HG03066 (cell line): ENCODE measurements around the gene NDST4.

Source experiments
- ATAC-seq: cut with Tn5 transposase; IDR thresholded peaks from one replicate; pipeline ENCODE4 v1.9.1; 2021; ENCODE audit warnings: low read depth; ENCODE audit not compliant: unreplicated experiment

Gene NDST4

DNA sequence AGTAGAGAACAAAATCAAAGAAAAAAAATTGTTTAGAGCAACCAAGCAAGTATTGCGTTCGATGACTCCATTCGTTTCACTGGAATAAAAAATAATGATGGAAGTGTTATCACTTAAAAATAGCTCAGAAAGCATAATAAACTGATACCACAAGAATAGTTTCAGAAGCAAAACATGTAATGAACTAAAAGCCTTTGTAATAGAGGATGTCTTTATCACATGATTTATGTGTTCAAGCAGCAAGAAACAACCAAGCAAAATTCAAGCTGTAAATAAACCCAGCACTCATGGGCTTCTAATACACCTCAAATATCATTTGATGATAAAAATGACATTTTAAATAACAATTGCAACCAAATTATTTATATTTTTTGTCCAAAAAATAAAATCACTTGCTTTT is 192.2 kb downstream of the NDST4 start:
- no peak for ATAC-seq

DNA sequence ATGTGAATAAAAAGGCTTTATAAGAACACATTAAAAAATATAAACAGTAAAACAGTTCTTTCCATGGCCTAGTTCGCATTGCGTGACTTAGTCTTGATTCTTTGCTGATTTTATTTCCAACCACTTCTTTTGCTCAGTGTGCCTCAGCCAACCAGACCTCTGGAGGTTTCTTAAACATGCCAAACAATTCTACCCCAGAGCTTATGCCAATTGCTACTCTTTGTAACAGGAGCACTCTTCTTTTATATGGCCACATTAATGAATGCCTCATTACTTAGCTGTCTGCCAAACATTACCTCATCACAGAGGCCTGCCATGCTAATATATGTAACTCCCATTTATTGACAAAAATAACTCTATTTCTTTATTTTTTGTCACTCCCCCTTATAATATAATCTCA is 202.3 kb downstream of the NDST4 start:
- ATAC-seq: no peak

DNA sequence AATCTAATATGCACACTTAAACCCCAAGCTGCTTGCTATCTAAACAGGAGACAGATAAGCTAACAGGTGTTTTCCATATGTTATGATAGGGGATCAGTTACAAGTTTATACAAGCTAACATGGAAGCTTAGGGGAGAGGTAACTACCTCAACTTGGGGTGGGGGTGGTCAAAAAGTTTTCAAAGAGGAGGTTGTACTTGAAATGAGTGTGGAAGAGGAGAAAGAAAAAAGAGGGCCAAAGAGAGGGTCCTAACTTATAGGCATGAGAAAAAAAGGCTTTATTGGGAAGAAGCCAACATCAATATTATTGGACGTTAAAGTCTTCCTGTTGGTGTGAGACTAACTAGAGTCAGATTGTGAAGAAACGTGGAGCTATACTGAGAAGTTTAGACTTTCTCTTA is 205.9 kb downstream of the NDST4 start:
- no peak for ATAC-seq

DNA sequence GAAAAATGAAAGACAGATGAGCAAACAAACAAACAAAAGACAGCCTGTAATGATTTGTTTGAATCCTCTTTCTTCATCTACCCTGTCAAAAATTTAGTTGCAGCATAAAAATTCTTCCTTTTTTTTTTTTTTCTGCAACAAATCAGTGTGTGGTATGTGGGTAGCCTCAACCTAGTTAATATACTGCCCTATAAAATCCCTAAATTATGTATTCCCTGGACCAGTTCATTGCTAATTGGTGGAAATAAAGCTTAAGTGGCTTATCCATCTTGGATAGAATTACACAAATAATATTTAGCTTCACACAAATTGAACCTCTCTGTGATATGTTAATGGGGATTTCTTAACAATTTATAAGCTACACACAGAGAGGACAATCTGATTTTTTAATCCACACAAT is 208.4 kb downstream of the NDST4 start:
- ATAC-seq: no peak

DNA sequence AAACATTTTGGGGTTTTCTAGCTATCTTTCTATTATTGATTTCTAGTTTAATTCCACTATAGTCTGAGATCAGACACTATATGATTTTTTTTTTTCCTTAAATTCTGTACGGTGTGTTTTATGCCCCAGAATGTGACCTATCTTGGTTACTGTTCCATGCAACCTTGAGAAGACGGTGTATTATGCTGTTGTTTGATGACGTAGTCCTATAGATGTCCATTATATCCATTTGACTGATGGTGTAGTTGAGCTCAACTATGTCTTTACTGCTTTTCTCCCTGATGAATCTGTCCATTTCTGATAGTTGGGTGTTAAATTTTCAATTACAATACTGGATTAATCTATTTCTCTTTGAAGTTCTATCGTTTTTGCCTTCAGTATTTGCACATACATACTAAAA is 212.5 kb downstream of the NDST4 start:
- ATAC-seq: no peak

DNA sequence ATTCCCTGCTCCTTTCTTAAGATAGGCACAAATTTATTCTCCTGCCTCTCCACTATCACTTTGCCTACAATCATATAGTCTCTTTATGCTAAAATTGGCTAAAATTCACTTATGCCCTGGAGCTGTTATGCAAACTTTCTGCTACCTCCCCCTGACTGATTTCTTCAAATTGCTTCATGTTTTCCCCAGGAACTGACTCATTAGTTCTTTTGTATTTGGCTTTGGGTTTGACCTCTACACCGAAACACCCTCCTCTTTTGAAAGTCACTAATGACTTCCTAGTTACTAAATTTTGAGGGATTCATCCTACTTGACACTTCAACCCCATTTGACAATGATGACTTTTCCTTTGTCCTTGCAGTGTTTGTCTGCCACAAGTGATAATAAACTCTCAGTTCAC is 222.6 kb downstream of the NDST4 start:
- no peak for ATAC-seq

DNA sequence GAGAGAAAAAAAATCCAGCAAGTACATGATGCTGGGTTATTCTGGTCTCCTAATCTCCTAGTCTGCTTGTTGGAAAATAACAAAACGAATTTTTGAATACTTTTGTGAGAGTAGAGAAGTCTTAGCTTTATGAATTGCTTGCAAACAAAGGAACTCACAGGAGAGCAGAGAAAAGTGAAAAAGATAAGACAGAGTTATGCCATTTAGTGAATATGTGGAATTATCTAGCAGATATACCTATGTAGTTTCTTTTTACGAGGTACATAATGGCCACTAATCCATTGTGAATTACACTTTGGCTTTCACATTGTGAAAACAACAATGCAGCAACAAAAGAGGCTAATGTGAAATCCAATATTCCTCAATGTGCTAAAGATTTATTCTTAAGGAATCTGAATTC is 226.7 kb downstream of the NDST4 start:
- no peak for ATAC-seq

DNA sequence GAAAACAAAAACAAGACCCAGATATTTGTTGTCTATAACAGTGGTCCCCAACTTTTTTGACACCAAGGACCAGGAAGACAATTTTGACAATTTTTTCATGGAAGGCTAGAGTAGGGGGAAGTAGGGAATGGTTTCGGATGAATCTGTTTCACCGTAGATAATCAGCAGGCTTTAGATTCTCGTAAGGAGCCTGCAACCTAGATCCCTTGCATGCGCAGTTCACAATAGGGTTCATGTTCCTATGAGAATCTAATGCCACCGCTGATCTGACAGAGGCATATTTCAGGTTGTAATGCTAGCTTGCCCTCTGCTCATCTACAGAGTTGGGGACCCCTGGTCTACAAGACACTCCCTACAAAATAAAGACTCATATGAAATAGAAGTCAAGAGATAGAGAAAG is 229.8 kb downstream of the NDST4 start:
- ATAC-seq: no peak

DNA sequence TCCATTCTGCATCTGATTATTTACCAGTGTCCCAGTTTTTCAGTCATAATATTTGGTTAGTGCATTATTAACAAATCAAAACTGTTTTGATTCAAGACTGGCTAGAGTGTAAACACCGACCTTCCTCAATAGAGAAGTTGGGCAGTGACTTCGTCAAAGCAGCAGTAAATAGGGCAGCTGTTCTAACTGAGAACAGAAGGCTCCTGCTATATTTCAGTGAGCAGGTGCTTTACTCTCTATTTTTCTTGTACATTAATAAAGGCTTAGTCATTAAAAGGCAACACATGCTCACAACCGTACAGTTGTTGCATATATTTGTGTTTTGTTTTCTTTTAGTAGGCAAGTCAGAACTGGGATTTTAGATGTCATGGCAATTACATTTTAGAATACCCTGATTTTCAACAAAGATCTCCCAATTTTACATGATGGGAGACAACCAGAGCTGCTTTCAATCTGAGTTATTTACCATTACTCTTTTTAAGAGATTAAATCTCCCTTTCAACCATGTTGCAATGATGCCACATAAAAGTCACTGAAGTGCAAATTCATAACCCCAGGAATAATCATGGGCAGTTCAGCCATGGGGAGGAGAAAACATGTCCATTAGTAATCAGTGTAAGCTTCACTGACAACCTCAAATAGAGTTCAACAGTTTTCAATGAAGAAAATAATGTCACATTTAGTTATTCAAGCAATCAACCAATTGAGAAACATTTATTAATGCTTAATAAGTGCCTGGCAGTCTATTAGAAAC is 233.3 kb downstream of the NDST4 start:
- ATAC-seq: no peak

DNA sequence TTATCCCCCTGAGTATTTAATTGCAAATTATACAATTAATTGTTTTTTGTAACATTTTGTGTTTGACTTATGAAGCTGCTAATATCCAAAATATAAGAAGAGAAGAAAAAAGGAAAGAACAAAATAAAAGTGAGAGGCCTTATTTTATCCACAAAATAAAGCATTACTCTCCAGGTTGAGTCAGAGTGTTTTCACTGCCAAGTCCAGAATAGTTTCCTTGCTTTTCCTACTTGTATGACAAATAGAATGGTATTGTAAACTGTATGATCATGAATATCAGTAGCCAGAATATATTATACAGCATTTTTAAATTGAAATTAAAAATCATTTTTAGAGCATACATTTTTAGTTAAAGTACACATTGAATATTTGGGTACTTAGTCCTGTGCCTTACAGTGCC is 237.8 kb downstream of the NDST4 start:
- ATAC-seq: no peak

DNA sequence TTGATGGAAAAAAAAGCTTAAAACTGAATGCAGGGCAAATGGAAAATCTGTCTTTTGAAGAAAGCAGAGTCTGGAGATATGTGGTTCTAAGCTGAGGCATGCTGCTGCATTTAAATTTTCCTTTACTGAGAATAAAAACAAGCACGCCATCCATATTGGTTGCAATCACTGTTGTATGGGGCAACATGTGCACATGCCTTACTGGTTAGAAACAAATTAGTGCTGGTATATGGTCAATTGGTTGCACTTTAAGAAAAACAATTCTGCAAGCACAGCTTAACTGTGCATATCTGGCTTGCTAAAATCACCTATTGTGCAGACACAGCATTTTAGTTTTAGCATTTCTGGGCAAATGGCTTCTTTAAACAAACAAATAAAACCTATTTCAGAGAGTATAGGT is 239.1 kb downstream of the NDST4 start:
- ATAC-seq: no peak

DNA sequence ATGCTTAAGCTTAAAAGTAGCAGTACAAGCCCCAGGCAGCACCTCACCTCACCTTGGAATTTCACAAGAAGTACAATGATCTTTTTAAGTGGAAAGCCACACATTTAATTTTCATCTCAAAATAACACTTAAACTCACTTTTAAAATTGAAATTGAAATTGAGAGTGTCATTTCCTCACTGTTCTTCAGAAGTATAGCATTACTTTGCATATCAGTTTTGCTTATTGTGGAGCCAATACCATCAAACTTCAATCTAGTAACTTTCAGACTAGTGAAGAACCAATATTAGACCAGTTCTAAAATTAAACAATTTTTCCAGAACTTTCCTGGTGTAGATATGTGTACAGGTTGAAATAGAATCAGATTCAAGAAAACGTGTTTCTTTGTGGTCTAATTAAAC is 242.4 kb downstream of the NDST4 start:
- ATAC-seq: no peak

DNA sequence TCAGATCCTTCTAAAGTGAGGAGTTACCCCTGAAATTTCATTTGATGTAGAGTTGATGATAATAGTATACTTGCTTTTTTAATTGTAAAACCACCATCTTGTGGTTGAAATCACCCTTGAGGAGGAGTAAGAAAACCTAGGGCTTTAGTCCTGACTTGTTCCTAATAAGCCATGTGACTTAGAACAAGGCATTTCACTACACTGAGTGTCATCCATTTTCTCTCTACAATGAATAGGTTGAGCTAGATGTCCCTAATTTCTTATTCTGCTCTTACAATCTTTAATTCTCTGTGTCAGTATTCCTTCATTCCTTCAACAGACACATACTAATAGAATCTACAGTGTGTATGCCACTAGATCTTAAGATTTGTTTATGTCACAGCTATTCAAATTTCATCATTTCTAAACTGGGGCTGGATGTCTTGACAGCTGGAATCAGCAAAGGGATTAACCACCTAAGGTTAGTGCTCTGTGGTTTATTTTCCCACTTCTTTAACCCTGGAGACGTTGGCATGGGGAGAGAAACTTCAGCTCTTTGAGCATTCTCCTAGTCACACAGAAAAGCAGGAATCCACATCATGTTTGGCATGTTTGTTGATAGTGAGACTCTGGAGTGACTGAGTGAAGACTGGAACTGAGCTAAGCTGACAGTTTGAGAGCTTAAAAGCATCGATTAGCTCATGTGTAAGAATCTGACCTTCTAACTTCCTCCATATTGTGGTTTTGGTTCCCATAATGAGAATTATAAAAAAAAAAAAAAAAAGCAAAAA is 246.3 kb downstream of the NDST4 start:
- peak; percentile 50 for ATAC-seq

DNA sequence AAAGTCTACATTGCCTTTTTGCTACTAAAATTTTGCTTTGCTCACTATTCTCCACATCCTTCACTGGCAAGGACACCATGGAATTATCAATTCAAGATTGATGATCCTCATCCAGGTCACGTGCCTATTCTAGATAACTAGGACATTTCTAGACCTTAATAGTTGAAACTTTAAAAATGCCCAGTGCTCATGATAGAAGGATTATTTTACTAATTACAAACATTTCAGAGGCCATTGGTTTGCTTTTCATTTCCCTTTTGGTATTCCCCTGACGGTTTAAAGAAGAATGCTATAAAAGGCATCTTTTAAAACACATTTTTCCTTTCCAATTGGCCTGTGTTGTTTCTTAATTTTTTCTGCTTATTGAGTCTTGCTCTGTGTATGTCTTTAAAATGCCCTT is 249.4 kb downstream of the NDST4 start:
- ATAC-seq: no peak

DNA sequence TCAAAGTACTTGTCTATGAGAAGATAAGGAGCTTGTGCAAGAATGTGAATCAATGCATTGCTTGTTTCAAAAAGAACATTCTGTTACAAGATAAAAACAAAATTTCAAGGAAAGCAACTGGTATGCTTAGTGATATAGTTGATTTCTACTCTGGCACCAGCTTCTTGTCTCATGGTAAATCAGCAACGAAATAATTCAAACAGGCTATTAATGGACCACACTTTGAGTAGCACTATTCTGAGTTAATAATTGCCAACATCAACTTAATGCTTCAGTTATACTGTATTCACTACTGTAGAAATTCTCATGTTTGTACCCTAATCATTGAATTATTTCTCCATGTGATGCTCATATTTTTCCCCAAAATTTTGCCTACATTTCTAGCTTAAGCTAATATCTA is 252.6 kb downstream of the NDST4 start:
- no peak for ATAC-seq

DNA sequence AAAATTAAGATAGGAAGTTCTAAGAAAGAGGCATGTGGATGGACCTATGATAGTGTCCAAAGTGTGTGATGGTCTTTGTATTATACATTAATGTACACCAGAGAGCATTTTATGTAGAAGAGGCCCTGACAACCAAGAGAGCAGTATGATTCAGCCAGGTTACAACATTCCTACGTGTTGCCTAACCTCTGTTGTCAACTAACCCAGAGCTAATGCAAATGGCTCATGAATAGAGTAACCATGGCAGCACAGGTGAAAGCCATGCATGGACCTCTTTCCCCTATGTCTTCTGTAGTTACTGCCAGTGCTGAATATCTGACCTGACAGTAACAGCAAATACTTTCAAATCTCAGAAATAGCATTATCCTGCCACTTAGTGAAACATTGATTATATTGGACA is 255.6 kb downstream of the NDST4 start:
- ATAC-seq: no peak

DNA sequence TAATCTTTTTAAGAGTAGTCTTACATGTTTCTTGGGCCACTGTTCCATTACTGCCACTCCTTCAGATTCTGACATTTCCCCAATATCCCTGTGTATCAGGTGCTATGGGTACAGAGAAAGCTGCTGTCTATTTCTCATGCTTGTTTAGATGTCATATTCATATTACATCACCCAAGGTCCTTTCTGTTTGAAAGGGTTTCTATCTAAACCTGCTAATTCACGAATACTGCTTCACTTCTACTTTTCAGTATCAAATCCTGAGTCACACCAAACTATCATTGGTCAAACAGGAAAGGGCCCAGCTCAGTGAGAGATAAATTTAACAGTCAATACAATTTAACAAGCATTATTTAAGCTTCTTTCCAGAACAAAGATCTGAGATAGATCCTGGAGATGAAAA is 273.4 kb downstream of the NDST4 start:
- ATAC-seq: no peak

DNA sequence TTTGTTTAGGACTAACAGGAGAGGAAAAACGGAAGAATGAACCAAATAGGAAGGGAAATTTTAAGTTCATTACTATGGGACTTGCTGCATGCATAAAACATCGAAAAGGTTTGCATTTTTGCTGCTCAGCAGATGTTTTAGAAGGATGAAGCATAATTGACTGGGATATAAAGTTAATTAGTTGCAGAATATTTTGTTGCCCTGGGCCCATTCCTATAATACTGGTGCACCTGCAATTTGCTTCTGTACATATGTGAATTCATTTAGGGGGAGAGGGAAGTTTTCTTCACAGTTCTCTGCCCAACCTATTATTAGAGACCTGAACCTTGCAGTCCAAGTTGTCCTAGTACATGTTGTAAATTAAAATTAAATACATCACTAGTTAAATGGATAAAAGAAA is 282.8 kb downstream of the NDST4 start:
- ATAC-seq: no peak

DNA sequence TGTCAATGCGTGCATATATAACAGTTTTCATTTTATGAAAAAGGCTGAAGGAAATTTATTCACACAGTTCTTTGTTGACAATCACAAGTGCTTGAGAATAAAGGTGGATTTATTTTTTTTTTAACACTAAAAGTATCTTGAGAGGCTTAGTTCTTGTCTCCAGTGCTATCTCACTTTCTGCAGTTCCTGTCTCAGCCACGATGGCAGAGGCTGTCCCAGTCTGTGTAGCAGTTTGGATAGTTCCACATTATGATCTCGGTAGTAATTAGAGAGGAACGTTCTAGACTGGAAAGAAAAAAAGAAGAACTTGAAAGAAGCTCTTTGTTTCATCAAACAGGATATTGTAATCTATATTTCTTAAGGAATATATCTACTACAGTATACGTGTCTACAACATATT is 285.8 kb downstream of the NDST4 start:
- no peak for ATAC-seq

DNA sequence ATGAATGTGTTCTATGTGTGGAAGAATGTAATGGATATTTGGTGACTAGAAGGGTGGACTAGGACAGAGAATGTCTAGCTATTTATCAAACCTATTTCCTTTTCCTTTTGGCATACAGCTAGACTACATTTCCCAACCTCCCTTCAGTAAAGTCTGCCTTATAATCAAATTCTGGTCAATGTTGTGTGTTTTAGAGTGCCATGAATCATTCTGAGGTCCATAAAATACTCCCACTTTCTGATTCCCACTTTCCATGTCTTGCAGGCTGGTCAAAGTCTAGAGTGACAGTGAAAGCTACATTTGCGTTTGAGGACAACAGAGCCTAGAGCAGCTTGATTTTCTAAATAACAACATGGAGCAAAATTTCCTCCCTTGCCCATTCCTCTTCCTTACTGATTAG is 297.7 kb downstream of the NDST4 start:
- no peak for ATAC-seq

DNA sequence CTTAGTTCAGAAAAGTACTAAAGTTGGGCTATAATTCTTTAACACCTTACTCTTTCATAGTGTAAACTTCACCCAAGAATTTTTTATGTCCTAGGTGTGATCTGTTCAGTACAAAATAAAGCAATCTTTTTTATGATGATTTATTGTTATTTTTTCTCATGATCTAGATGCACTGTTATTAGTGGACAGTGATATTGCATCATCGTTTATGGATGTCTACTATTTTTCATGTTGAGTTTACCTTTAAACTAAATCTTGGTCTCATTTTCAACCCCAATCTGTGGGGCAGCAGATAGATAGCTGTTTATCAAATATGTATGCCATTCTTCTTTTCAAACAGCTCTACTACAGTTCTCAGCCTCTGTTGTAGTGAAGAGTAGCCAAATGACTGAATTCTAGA is 299.5 kb downstream of the NDST4 start:
- ATAC-seq: no peak

DNA sequence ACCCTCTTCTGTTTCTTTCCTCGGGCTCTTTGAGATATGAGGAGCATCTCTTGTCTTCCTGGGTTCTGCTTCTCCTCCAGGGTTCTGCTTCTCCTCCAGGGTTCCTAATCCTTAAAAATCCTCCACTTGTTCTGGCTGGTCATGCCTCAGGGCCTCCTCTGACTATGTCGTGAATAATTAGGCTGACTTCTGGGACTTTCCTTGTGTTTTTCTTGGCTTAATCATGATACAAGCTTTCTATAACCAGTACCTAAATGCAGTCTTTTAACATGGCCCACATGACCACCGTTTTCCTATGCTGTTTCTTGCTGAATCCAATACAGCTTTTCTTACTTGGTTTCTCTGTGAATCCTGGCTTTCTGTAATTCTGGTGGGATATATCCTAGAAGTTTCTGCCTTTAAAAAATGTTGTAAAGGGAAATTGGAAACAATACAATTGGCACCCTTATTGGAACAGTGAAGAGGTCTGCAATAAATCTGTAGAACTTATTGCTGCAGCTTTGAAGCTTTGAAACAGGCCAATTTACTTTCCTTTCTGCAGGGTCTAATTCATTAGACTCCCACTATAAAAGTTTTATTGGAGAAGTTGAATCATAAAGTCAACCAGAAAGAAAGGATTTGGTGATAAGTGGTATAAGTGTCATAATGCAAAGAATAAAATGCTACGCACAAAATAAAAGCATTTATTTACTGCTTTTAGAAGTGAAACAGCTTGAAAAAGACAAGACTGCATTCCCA is 301.7 kb downstream of the NDST4 start:
- no peak for ATAC-seq
